ENCODE data around the gene SDK1. TPM values are rescaled to one million over a fixed set of nuclear protein-coding genes. Genes with fewer than 3 reads are reported as not detected.

Gene SDK1
- total RNA-seq, 1 donor from 2014 or later, result 16.7 TPM

- TF ChIP-seq, protein P1, sequence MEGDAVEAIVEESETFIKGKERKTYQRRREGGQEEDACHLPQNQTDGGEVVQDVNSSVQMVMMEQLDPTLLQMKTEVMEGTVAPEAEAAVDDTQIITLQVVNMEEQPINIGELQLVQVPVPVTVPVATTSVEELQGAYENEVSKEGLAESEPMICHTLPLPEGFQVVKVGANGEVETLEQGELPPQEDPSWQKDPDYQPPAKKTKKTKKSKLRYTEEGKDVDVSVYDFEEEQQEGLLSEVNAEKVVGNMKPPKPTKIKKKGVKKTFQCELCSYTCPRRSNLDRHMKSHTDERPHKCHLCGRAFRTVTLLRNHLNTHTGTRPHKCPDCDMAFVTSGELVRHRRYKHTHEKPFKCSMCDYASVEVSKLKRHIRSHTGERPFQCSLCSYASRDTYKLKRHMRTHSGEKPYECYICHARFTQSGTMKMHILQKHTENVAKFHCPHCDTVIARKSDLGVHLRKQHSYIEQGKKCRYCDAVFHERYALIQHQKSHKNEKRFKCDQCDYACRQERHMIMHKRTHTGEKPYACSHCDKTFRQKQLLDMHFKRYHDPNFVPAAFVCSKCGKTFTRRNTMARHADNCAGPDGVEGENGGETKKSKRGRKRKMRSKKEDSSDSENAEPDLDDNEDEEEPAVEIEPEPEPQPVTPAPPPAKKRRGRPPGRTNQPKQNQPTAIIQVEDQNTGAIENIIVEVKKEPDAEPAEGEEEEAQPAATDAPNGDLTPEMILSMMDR (IDR thresholded peaks at IDR 0.05), result no peak
- TF ChIP-seq POLR2A (IDR thresholded peaks at IDR 0.05) (no peak), POLR2AphosphoS5 (IDR thresholded peaks at IDR 0.05; ENCODE audit: insufficient read depth in 1 of 2, low read depth in 1 of 2) (no peak)
- intact Hi-C loops (cut with DNase I), result no loop called here
- H3K36me3 ChIP-seq, result no peaks in the 10 kb centered on the region
- no peaks in the 10 kb centered on the region for H3K4me1 ChIP-seq
- no peak overlapping the region for H3K27ac ChIP-seq
- DNase-seq (ENCODE audit: extremely low spot score in 2 of 2), result no peak
- H3K4me3 ChIP-seq, result no peak overlapping the region
- no peaks in the 10 kb centered on the region for H3K27me3 ChIP-seq
- no peaks in the 10 kb centered on the region for H3K9me3 ChIP-seq
Measured at GRCh38 chr7:3641582-3641981, 340.5 kb downstream of the SDK1 start.

GRCh38 chr7:3643091-3643490 lies 342.0 kb downstream of the SDK1 start:
- intact Hi-C loops (cut with DNase I), result no loop called here
- no peak for TF ChIP-seq POLR2AphosphoS5 (IDR thresholded peaks at IDR 0.05; ENCODE audit: insufficient read depth in 1 of 2, low read depth in 1 of 2)
- H3K36me3 ChIP-seq, result no peaks in the 10 kb centered on the region
- no peaks in the 10 kb centered on the region for H3K27me3 ChIP-seq
- no peak overlapping the region for H3K27ac ChIP-seq
- no peak for DNase-seq (ENCODE audit: extremely low spot score in 2 of 2)
- H3K4me1 ChIP-seq, result no peaks in the 10 kb centered on the region
- H3K9me3 ChIP-seq, result no peaks in the 10 kb centered on the region
- no peak overlapping the region for H3K4me3 ChIP-seq

GRCh38 chr7:3648276-3648675 lies 347.2 kb downstream of the SDK1 start:
- no peaks in the 10 kb centered on the region for H3K4me1 ChIP-seq
- TF ChIP-seq POLR2AphosphoS5 (IDR thresholded peaks at IDR 0.05; ENCODE audit: insufficient read depth in 1 of 2, low read depth in 1 of 2) (no peak), POLR2A (IDR thresholded peaks at IDR 0.05) (no peak)
- TF ChIP-seq, protein P1 (IDR thresholded peaks at IDR 0.05), result no peak
- intact Hi-C loops (cut with DNase I), result no loop called here
- no peaks in the 10 kb centered on the region for H3K27me3 ChIP-seq
- no peak overlapping the region for H3K27ac ChIP-seq
- H3K4me3 ChIP-seq, result no peak overlapping the region
- H3K36me3 ChIP-seq, result no peaks in the 10 kb centered on the region
- no peak for DNase-seq (ENCODE audit: extremely low spot score in 2 of 2)
- H3K9me3 ChIP-seq, result no peaks in the 10 kb centered on the region

- Histone ChIP-seq H3K36me3 (no peaks in the 10 kb centered on the region), H3K27me3 (no peaks in the 10 kb centered on the region), H3K4me3 (no peak overlapping the region), H3K27ac (no peak overlapping the region), H3K4me1 (no peaks in the 10 kb centered on the region), H3K9me3 (no peaks in the 10 kb centered on the region)
- TF ChIP-seq POLR2A (IDR thresholded peaks at IDR 0.05) (no peak), POLR2AphosphoS5 (IDR thresholded peaks at IDR 0.05; ENCODE audit: insufficient read depth in 1 of 2, low read depth in 1 of 2) (no peak)
- TF ChIP-seq, protein P1 (IDR thresholded peaks at IDR 0.05), result no peak
- intact Hi-C loops (cut with DNase I), result no loop called here
- DNase-seq (ENCODE audit: extremely low spot score in 2 of 2), result no peak
Measured at GRCh38 chr7:3649250-3649649, 348.2 kb downstream of the SDK1 start.

- no peak overlapping the region for H3K27ac ChIP-seq
- DNase-seq (ENCODE audit: extremely low spot score in 2 of 2), result no peak
- no peaks in the 10 kb centered on the region for H3K27me3 ChIP-seq
- TF ChIP-seq POLR2A (IDR thresholded peaks at IDR 0.05), result no peak
- TF ChIP-seq, protein P1 (IDR thresholded peaks at IDR 0.05), result no peak
- TF ChIP-seq POLR2AphosphoS5 (IDR thresholded peaks at IDR 0.05; ENCODE audit: insufficient read depth in 1 of 2, low read depth in 1 of 2), result no peak
- H3K4me1 ChIP-seq, result no peaks in the 10 kb centered on the region
- no peaks in the 10 kb centered on the region for H3K36me3 ChIP-seq
- intact Hi-C loops (cut with DNase I), result no loop called here
- H3K9me3 ChIP-seq, result no peaks in the 10 kb centered on the region
- no peak overlapping the region for H3K4me3 ChIP-seq
Measured at GRCh38 chr7:3649678-3650440, 348.8 kb downstream of the SDK1 start.

Data from vagina (tissue), 2 donors.